ENCODE data around the gene JMJD4. TPM values are rescaled to one million over a fixed set of nuclear protein-coding genes. Genes with fewer than 3 reads are reported as not detected.

The JMJD4 gene
- total and polyA plus RNA-seq, 2 donors (not counting 3 experiments of a cell fraction or from before 2014, with no cell fraction given): 17.3 to 31.2 TPM

- dilution Hi-C loops (cut with MboI; ENCODE audit: extremely low pct_ligation_motif_present, low sequenced_read_pairs) (no loop called here), intact Hi-C loops (cut with micrococcal nuclease) (no loop called here)
- Histone ChIP-seq H2AFZ (ENCODE audit: low read depth, low read length) (no peak overlapping the region), H3K27ac (ENCODE audit: insufficient read depth, low read depth, low read length) (no peak overlapping the region), H3K4me1 (ENCODE audit: control insufficient read depth, extremely low read depth, insufficient read depth, low read length) (no peaks in the 10 kb centered on the region), H3K9me1 (replicated peaks; ENCODE audit: control insufficient read depth, extremely low read depth, insufficient read depth, low read length) (no peaks in the 10 kb centered on the region), H3K79me2 (ENCODE audit: control insufficient read depth, insufficient read depth, low read length) (peaks cover 8% of the 10 kb centered on the region), H3K4me2 (ENCODE audit: insufficient read depth, low read length) (no peak overlapping the region), H3K27me3 (ENCODE audit: control insufficient read depth in 2 of 2, insufficient read depth in 2 of 2, low read length in 2 of 2) (no peaks in the 10 kb centered on the region), H3K4me3 (replicated peaks in 1 of 3; ENCODE audit: insufficient read depth in 1 of 3, low read depth in 1 of 3, low read length in 3 of 3) (no peak overlapping the region), H3K36me3 (ENCODE audit: control insufficient read depth in 2 of 2, extremely low read depth in 1 of 2, insufficient read depth in 2 of 2, low read length in 2 of 2) (peaks cover 0 to 12% of the 10 kb centered on the region in 2 experiments), H3K9me3 (replicated peaks; ENCODE audit: control insufficient read depth, insufficient read depth, low read length) (no peaks in the 10 kb centered on the region), H3K9ac (replicated peaks; ENCODE audit: extremely low read depth, insufficient read depth, low read length) (no peak overlapping the region), H4K20me1 (replicated peaks; ENCODE audit: control insufficient read depth, extremely low read depth, insufficient read depth, low read length) (peaks cover 3% of the 10 kb centered on the region)
- TF ChIP-seq POLR2A (IDR thresholded peaks at IDR 0.05; ENCODE audit: low read depth, low read length) (no peak), CTCF (IDR thresholded peaks at IDR 0.05; ENCODE audit: extremely low read depth in 1 of 2, insufficient read depth in 1 of 2, low read depth in 1 of 2, low read length in 2 of 2) (no peak), MAX (IDR thresholded peaks at IDR 0.05; ENCODE audit: insufficient read depth, insufficient read length) (no peak), FOS (IDR thresholded peaks at IDR 0.05; ENCODE audit: borderline replicate concordance, insufficient read depth, low read length) (no peak), MYC (IDR thresholded peaks at IDR 0.05; ENCODE audit: low read depth, low read length) (no peak), EZH2 (IDR thresholded peaks at IDR 0.05; ENCODE audit: borderline replicate concordance, low read depth, low read length, severe bottlenecking) (no peak), GATA2 (IDR thresholded peaks at IDR 0.05; ENCODE audit: insufficient read depth, insufficient read length, low read depth, low read length) (no peak), JUN (IDR thresholded peaks at IDR 0.05; ENCODE audit: borderline replicate concordance, insufficient read depth, insufficient read length, low read depth) (no peak), POLR2AphosphoS5 (IDR thresholded peaks at IDR 0.05; ENCODE audit: insufficient read depth, low read depth, low read length) (no peak)
- POLR2A ChIA-PET: no interaction called here
- BruUV-seq (replicated peaks): no TSS peak
- CTCF ChIA-PET: no interaction called here
- FAIRE-seq (no peak), DNase-seq (ENCODE audit: low read depth, low spot score) (no peak)
Measured at GRCh38 chr1:227747382-227747781, 12.3 kb upstream of the JMJD4 start.

Data from endothelial cell of umbilical vein (primary cell).